Neutrophil (primary cell): ENCODE data around the gene NSRP1.
"Not testable (repeated sequence)": the region's sequence is repeated elsewhere in the genome, so short reads cannot be mapped to it uniquely, and the experiment has no call there.

Source experiments
- H3K27ac ChIP-seq: fragments of 200-600 bp; sonication (generic); 2 replicates; pipeline ENCODE4 v1.5.1; 2016; ENCODE audit warnings: mild to moderate bottlenecking, moderate library complexity
- H3K27me3 ChIP-seq: fragments of 200-600 bp; sonication (generic); 2 replicates; pipeline ENCODE4 v1.6.0; 2016; ENCODE audit warnings: mild to moderate bottlenecking
- H3K36me3 ChIP-seq: fragments of 200-600 bp; sonication (generic); 2 replicates; pipeline ENCODE4 v1.5.1; 2017
- H3K4me1 ChIP-seq, 2 experiments: fragments of 200-600 bp in 1 of 2; sonication (generic) in 1 of 2; 1 replicate in 1 of 2; 2 replicates in 1 of 2; pipeline versions ENCODE4 v1.5.1 to v1.6.1; 2013 to 2016; ENCODE audit warnings: low read depth in 1 of 2, low read length in 1 of 2, mild to moderate bottlenecking in 1 of 2, moderate library complexity in 1 of 2; ENCODE audit not compliant: control insufficient read depth in 1 of 2, insufficient read depth in 1 of 2
- H3K4me3 ChIP-seq, 2 experiments: fragments of 200-600 bp in 1 of 2; sonication (generic) in 1 of 2; 1 replicate in 1 of 2; 2 replicates in 1 of 2; pipeline ENCODE4 v1.5.1; 2013 to 2016; ENCODE audit warnings: low read depth in 1 of 2, low read length in 1 of 2, mild to moderate bottlenecking in 1 of 2, moderate library complexity in 1 of 2
- H3K9me3 ChIP-seq: fragments of 200-600 bp; sonication (generic); 2 replicates; pipeline ENCODE4 v1.5.1; 2016
- CTCF ChIP-seq: fragments of 200-600 bp; sonication (generic); IDR thresholded peaks from 2 replicates; pipeline ENCODE4 v1.5.1; 2016; ENCODE audit warnings: antibody characterized with exemption

NSRP1 gene

GRCh38 chr17:30084788-30085187, 31.8 kb upstream of the NSRP1 start:
- Histone ChIP-seq H3K9me3 (no peaks in the 10 kb centered on the region), H3K36me3 (no peaks in the 10 kb centered on the region), H3K27me3 (no peaks in the 10 kb centered on the region), H3K4me3 (no peak overlapping the region), H3K27ac (no peak overlapping the region), H3K4me1 (no peaks in the 10 kb centered on the region)
- no peak for TF ChIP-seq CTCF

DNA sequence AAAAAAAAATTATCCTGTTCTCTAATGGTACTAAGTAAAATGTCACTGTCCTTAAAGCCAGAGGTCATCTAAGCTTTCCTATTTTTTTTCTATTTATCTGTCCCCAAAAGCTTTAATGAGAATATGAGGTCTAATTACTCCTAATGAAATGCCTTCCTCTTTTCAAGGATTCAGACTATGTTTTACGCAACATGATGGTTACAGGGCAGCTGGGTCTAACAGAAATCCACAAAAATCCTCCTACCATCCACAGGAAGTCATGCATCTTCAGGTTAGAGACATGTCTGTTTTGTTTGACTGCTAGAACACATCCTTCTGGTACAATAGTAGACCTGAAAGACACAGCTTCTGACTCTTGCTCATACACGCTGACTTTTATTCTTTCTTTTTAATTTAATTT, 29.7 kb upstream of the NSRP1 start:
- no peak for TF ChIP-seq CTCF
- Histone ChIP-seq H3K36me3 (no peaks in the 10 kb centered on the region), H3K27me3 (no peaks in the 10 kb centered on the region), H3K4me1 (no peaks in the 10 kb centered on the region), H3K9me3 (no peaks in the 10 kb centered on the region), H3K27ac (no peak overlapping the region), H3K4me3 (no peak overlapping the region)

DNA sequence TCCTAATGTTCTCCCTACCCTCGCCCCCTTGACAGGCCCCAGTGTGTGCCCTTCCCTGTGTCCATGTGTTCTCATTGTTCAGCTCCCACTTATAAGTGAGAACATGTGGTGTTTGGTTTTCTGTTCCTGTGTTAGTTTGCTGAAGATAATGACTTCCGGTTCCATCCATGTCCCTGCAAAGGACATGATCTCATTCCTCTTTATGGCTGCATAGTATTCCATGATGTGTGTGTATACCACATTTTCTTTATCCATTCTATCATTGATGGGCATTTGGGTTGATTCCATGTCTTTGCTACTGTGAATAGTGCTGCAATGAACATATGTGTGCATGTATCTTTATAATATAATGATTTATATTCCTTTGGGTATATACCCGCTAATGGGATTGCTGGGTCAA, 29.2 kb upstream of the NSRP1 start:
- H3K4me1 ChIP-seq, H3K9me3 ChIP-seq, H3K27me3 ChIP-seq, H3K36me3 ChIP-seq, H3K27ac ChIP-seq, H3K4me3 ChIP-seq: not testable (repeated sequence)

DNA sequence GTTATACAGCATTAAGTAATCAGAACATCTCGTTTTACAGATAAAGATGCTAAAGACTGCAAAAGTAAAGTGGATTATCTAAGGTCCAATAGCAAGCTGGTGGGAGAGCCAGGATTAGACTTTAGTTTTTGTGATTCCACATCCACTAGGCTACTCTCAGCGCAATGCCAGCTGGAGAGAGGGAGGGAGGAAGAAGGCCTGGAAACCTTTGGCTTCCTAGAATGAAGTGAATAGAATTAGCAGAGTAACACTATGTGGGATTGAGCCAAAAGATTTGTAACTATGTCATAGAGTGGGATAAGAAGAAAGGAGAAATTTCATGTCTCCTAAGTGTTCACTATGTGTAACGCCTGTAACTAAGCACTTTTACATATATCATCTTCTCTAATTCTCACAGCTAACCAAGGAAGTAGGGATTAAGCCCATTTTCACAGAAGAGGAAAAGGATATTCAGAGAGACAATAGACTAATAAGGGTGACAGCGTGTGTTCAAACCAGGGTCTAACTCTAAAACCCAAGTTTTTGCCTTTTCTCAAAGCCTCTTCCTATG, 25.4 kb upstream of the NSRP1 start:
- TF ChIP-seq CTCF, result no peak
- Histone ChIP-seq H3K4me1 (peaks cover 0 to 5% of the 10 kb centered on the region in 2 experiments), H3K4me3 (no peak overlapping the region), H3K36me3 (no peaks in the 10 kb centered on the region), H3K27me3 (no peaks in the 10 kb centered on the region), H3K9me3 (no peaks in the 10 kb centered on the region), H3K27ac (no peak overlapping the region)

DNA sequence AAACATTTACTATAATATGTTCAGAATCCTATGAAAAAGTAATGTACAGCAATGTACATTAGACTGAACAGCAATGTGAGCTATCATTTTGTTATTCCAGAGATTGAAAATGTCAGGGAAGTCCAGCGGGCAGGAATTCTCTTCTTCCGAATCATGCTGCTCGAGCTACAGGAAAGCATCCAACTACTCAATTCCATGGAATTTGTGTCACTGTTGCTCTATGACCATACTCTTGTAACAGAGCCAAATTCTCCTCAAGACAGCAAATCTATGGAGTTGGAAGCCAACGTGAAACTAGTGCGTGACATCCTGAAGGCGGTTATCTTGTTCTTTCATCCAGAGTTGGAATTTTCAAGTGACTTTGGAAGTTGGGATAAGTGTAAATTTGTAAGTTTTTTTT, 24.8 kb upstream of the NSRP1 start:
- Histone ChIP-seq H3K27me3 (no peaks in the 10 kb centered on the region), H3K4me3 (no peak overlapping the region), H3K9me3 (no peaks in the 10 kb centered on the region), H3K36me3 (no peaks in the 10 kb centered on the region), H3K4me1 (peaks cover 0 to 5% of the 10 kb centered on the region in 2 experiments), H3K27ac (no peak overlapping the region)
- TF ChIP-seq CTCF, result no peak

DNA sequence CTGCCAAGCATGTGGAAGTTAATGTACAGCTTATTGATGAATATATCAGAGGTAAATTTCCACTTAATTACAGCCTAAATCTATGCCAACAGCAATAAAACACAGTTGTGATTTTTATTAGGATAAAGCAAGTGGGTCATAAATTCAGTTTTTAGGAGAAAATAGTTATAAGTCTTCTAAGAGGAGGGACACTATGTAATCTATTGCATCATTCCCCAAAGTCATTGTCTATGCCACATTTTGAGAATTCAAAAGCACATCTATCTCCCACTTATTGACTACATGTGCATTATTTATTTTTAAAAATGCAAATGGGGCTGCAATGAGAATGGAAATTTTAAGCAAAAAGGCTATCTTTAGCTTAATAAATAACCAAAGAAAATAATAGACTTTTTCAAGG, 23.7 kb upstream of the NSRP1 start:
- no peak for TF ChIP-seq CTCF
- H3K27me3 ChIP-seq, result no peaks in the 10 kb centered on the region
- no peaks in the 10 kb centered on the region for H3K9me3 ChIP-seq

More for the DNA sequence above, 23.7 kb upstream of the NSRP1 start:
- Histone ChIP-seq H3K4me3 (no peak overlapping the region), H3K4me1 (peaks cover 0 to 5% of the 10 kb centered on the region in 2 experiments), H3K36me3 (no peaks in the 10 kb centered on the region), H3K27ac (no peak overlapping the region)
